Keratinocyte (primary cell): ENCODE results near the gene SCAMP2. TPM values are rescaled to one million over a fixed set of nuclear protein-coding genes. Genes with fewer than 3 reads are reported as not detected.

ENCODE experiments used
- DNase-seq: peaks from one replicate; pipeline ENCODE4 v3.0.0-alpha.2; 2011; ENCODE audit warnings: low read depth, missing footprints, low spot score
- FAIRE-seq: peaks from 2 replicates; lab custom pipeline; 2011; peaks lifted over from hg19 to GRCh38; lab: Jason Lieb, UNC
- H2AFZ ChIP-seq: 2 replicates; pipeline ENCODE4 v1.6.0; 2012; ENCODE audit warnings: low read length, control low read depth, inconsistent platforms; ENCODE audit not compliant: control insufficient read depth
- H3K27ac ChIP-seq: 2 replicates; pipeline ENCODE4 v1.5.1; 2011; ENCODE audit warnings: low read length; ENCODE audit not compliant: control insufficient read depth, insufficient read depth
- H3K27me3 ChIP-seq: 3 replicates; pipeline ENCODE4 v1.6.0; 2011; ENCODE audit warnings: low read length; ENCODE audit not compliant: control insufficient read depth, insufficient read depth; ENCODE audit errors: extremely low read depth
- H3K36me3 ChIP-seq, 2 experiments: 2 replicates in 1 of 2; 3 replicates in 1 of 2; pipeline ENCODE4 v1.5.1; 2011; ENCODE audit warnings: low read length in 2 of 2, mild to moderate bottlenecking in 1 of 2; ENCODE audit not compliant: control insufficient read depth in 2 of 2, insufficient read depth in 2 of 2; ENCODE audit errors: extremely low read depth in 1 of 2
- H3K4me1 ChIP-seq: 3 replicates; pipeline ENCODE4 v1.5.1; 2011; ENCODE audit warnings: low read length; ENCODE audit not compliant: control insufficient read depth, insufficient read depth; ENCODE audit errors: extremely low read depth
- H3K4me2 ChIP-seq: 3 replicates; pipeline ENCODE4 v1.6.0; 2011; ENCODE audit warnings: low read depth, low read length; ENCODE audit not compliant: control insufficient read depth, insufficient read depth; ENCODE audit errors: extremely low read depth
- H3K4me3 ChIP-seq, 3 experiments: fragments of 200-600 bp in 1 of 3; sonication (generic) in 1 of 3; 2 replicates in 2 of 3; 3 replicates in 1 of 3; pipeline ENCODE4 v1.5.1; 2011 to 2016; ENCODE audit warnings: low read length in 3 of 3, mild to moderate bottlenecking in 3 of 3, control low read depth in 2 of 3, inconsistent platforms in 1 of 3, low read depth in 1 of 3, mixed read lengths in 1 of 3, mixed run types in 1 of 3, moderate library complexity in 1 of 3; ENCODE audit not compliant: control insufficient read depth in 2 of 3, insufficient read depth in 2 of 3; ENCODE audit errors: extremely low read depth in 1 of 3
- H3K79me2 ChIP-seq: 2 replicates; pipeline ENCODE4 v1.6.0; 2012; ENCODE audit warnings: low read length; ENCODE audit not compliant: control insufficient read depth, insufficient read depth
- H3K9ac ChIP-seq: 3 replicates; pipeline ENCODE4 v1.6.0; 2011; ENCODE audit warnings: low read length; ENCODE audit not compliant: control insufficient read depth, insufficient read depth; ENCODE audit errors: extremely low read depth
- H3K9me1 ChIP-seq: 3 replicates; pipeline ENCODE4 v1.6.0; 2011; ENCODE audit warnings: low read length; ENCODE audit not compliant: control insufficient read depth, insufficient read depth; ENCODE audit errors: extremely low read depth
- H3K9me3 ChIP-seq: 2 replicates; pipeline ENCODE4 v1.5.1; 2012; ENCODE audit warnings: low read depth, low read length; ENCODE audit not compliant: control insufficient read depth
- H4K20me1 ChIP-seq: 3 replicates; pipeline ENCODE4 v1.6.0; 2011; ENCODE audit warnings: low read length; ENCODE audit not compliant: control insufficient read depth, insufficient read depth; ENCODE audit errors: extremely low read depth
- CTCF ChIP-seq, 3 experiments: IDR thresholded peaks in 1 of 3; conservative IDR thresholded peaks in 1 of 3; optimal IDR thresholded peaks in 1 of 3; 2 replicates in 2 of 3; 3 replicates in 1 of 3; pipeline versions ENCODE3 to v1.5.1; 2011; ENCODE audit warnings: low read length in 3 of 3, mild to moderate bottlenecking in 3 of 3, moderate library complexity in 2 of 3, control low read depth in 1 of 3, inconsistent platforms in 1 of 3; ENCODE audit not compliant: insufficient read depth in 2 of 3; ENCODE audit errors: extremely low read depth in 1 of 3
- EZH2 ChIP-seq: IDR thresholded peaks from one replicate; pipeline ENCODE4 v1.6.1; 2012; ENCODE audit warnings: inconsistent platforms, mild to moderate bottlenecking, low read length, moderate library complexity
- dilution Hi-C: fragments of 300-500 bp; cut with MboI; formaldehyde crosslinking; loops from one replicate; pipeline ENCODE4 v1.7.0; 2020; ENCODE audit warnings: low sequenced_read_pairs; ENCODE audit not compliant: extremely low pct_ligation_motif_present
- polyA plus RNA-seq, 5 experiments: library from polyadenylated mRNA; depleted of rRNA in 3 of 5; stranded (reverse) in 3 of 5; stranded (forward) in 1 of 5; unstranded in 1 of 5; fragments of >200 nt; gene quantifications; 1 replicate in 1 of 5; 2 replicates in 3 of 5; 3 replicates in 1 of 5; pipeline versions ENCODE4 v1.2.1 to v1.2.3, GENCODE V29; 2011 to 2012; ENCODE audit warnings: missing spikeins in 2 of 5, low read depth in 1 of 5, low replicate concordance in 1 of 5

SCAMP2 gene
- polyA plus RNA-seq, 1 donor (not counting 4 experiments of a cell fraction or from before 2014, with no cell fraction given) = 72.8 TPM

GRCh38 chr15:74866090-74866489 lies 7.1 kb downstream of the SCAMP2 start:
- peak overlapping the region in 1 of 3 experiments; percentile 30 for H3K4me3 ChIP-seq
- peak overlapping the region; percentile 28 for H3K9ac ChIP-seq
- H2AFZ ChIP-seq = no peak overlapping the region
- TF ChIP-seq CTCF (optimal IDR thresholded peaks at IDR 0.05 in 1 of 3, IDR thresholded peaks at IDR 0.05 in 1 of 3, conservative IDR thresholded peaks at IDR 0.05 in 1 of 3; ENCODE audit: extremely low read depth in 1 of 3, insufficient read depth in 2 of 3, low read length in 3 of 3) (no peak), EZH2 (no peak)
- H4K20me1 ChIP-seq = peaks cover 10% of the 10 kb centered on the region
- H3K79me2 ChIP-seq = peaks cover 50% of the 10 kb centered on the region
- dilution Hi-C loops = no loop called here
- H3K36me3 ChIP-seq = peaks cover 1 to 3% of the 10 kb centered on the region in 2 experiments
- H3K9me3 ChIP-seq = no peaks in the 10 kb centered on the region
- FAIRE-seq (no peak), DNase-seq (no peak)
- no peaks in the 10 kb centered on the region for H3K27me3 ChIP-seq
- H3K4me2 ChIP-seq = peak overlapping the region; percentile 68
- peaks cover 74% of the 10 kb centered on the region for H3K4me1 ChIP-seq
- H3K9me1 ChIP-seq = peaks cover 8% of the 10 kb centered on the region
- H3K27ac ChIP-seq = peak overlapping the region; percentile 62

GRCh38 chr15:74865316-74865715 lies 7.8 kb downstream of the SCAMP2 start:
- no peaks in the 10 kb centered on the region for H3K27me3 ChIP-seq
- H2AFZ ChIP-seq = no peak overlapping the region
- H3K9me1 ChIP-seq = peaks cover 4% of the 10 kb centered on the region
- H3K27ac ChIP-seq = peak overlapping the region; percentile 62
- H4K20me1 ChIP-seq = peaks cover 5% of the 10 kb centered on the region
- DNase-seq = no peak
- H3K4me2 ChIP-seq = peak overlapping the region; percentile 45
- H3K4me3 ChIP-seq = no peak overlapping the region
- dilution Hi-C loops = no loop called here
- no peak overlapping the region for H3K9ac ChIP-seq
- no peak for TF ChIP-seq EZH2
- no peak for TF ChIP-seq CTCF (optimal IDR thresholded peaks at IDR 0.05 in 1 of 3, IDR thresholded peaks at IDR 0.05 in 1 of 3, conservative IDR thresholded peaks at IDR 0.05 in 1 of 3; ENCODE audit: extremely low read depth in 1 of 3, insufficient read depth in 2 of 3, low read length in 3 of 3)
- no peaks in the 10 kb centered on the region for H3K9me3 ChIP-seq
- peaks cover 66% of the 10 kb centered on the region for H3K4me1 ChIP-seq
- peaks cover 0 to 1% of the 10 kb centered on the region in 2 experiments for H3K36me3 ChIP-seq
- FAIRE-seq = no peak
- peaks cover 46% of the 10 kb centered on the region for H3K79me2 ChIP-seq
